HG02678 (cell line): ENCODE results near the gene MYOF.

Source experiments
- ATAC-seq: cut with Tn5 transposase; IDR thresholded peaks from one replicate; pipeline ENCODE4 v1.9.1; 2021; ENCODE audit warnings: mild to moderate bottlenecking, moderate library complexity; ENCODE audit not compliant: unreplicated experiment

The MYOF gene

GRCh38 chr10:93482145-93482834 is at the start of gene MYOF:
Gene MYOF (minus strand): TSS chr10:93482334. CDS start chr10:93482194, 140 bp downstream.
- peak; percentile 75 for ATAC-seq

- no peak for ATAC-seq
Measured at GRCh38 chr10:93518531-93518930, 36.4 kb upstream of the MYOF start.

- no peak for ATAC-seq
Measured at GRCh38 chr10:93516006-93516380, 33.9 kb upstream of the MYOF start.

GRCh38 chr10:93515071-93516005 is 33.2 kb upstream of the MYOF start:
- ATAC-seq, result no peak

- no peak for ATAC-seq
Measured at GRCh38 chr10:93514521-93514920, 32.4 kb upstream of the MYOF start.

GRCh38 chr10:93513091-93513490 is 31.0 kb upstream of the MYOF start:
- ATAC-seq, result no peak

- no peak for ATAC-seq
Measured at GRCh38 chr10:93512565-93512964, 30.4 kb upstream of the MYOF start.

- ATAC-seq, result no peak
Measured at GRCh38 chr10:93509816-93510215, 27.7 kb upstream of the MYOF start.

GRCh38 chr10:93505075-93505474 is 22.9 kb upstream of the MYOF start:
- no peak for ATAC-seq

- peak; percentile 62 for ATAC-seq
Measured at GRCh38 chr10:93503075-93503474, 20.9 kb upstream of the MYOF start.

GRCh38 chr10:93501650-93502049 is 19.5 kb upstream of the MYOF start:
- ATAC-seq, result no peak

- no peak for ATAC-seq
Measured at GRCh38 chr10:93498166-93498565, 16.0 kb upstream of the MYOF start.

GRCh38 chr10:93496322-93497041 is 14.3 kb upstream of the MYOF start, which contains the start of gene CEP55:
Gene CEP55 (plus strand): TSS chr10:93496612. CDS start chr10:93500052, 3,440 bp downstream.
- peak; percentile 99 for ATAC-seq

GRCh38 chr10:93495654-93496321 is 13.7 kb upstream of the MYOF start:
- peak; percentile 21 for ATAC-seq

GRCh38 chr10:93494494-93494893 is 12.4 kb upstream of the MYOF start:
- no peak for ATAC-seq

GRCh38 chr10:93493162-93493561 is 11.0 kb upstream of the MYOF start:
- ATAC-seq, result no peak

GRCh38 chr10:93491602-93492121 is 9.5 kb upstream of the MYOF start:
- ATAC-seq, result no peak

- no peak for ATAC-seq
Measured at GRCh38 chr10:93488956-93489528, 6.9 kb upstream of the MYOF start.

GRCh38 chr10:93485690-93486089 is 3.6 kb upstream of the MYOF start:
- no peak for ATAC-seq

GRCh38 chr10:93481637-93482144 is 443 bp downstream of the MYOF start:
- ATAC-seq, result no peak
